GM12865 (cell line): ENCODE measurements around the gene SLC9A4.

ENCODE experiments used
- DNase-seq: peaks from one replicate; pipeline ENCODE4 v3.0.0; 2010; ENCODE audit warnings: low read depth
- H3K4me3 ChIP-seq: 2 replicates; pipeline ENCODE4 v1.5.1; 2011; ENCODE audit warnings: mild to moderate bottlenecking, low read depth, low read length, control low read depth
- TF ChIP-seq, protein P1 (sequence below): IDR thresholded peaks from 2 replicates; pipeline ENCODE4 v1.5.1; 2011; ENCODE audit warnings: low read length, control low read depth, low read depth, inconsistent platforms; ENCODE audit not compliant: insufficient read depth; ENCODE audit errors: missing control alignments

Gene SLC9A4

DNA sequence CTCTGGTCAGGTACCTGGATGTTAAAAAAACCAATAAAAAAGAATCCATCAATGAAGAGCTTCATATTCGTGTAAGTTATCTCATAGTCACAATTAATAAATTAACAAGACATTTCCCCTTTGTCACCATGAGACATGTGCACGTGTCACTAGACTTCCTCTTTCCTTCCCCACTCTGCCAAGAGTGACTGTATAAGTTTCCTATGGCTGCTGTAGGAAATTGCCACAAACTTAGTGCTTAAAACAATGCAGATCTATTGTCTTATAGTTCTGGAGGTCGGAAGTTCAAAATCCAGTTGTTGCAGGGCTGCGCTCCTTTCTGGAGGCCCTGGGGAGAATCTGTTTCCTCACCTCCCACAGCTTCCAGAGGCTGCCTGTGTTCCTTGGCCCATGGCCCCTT, 35.8 kb downstream of the SLC9A4 start:
- TF ChIP-seq, protein P1, sequence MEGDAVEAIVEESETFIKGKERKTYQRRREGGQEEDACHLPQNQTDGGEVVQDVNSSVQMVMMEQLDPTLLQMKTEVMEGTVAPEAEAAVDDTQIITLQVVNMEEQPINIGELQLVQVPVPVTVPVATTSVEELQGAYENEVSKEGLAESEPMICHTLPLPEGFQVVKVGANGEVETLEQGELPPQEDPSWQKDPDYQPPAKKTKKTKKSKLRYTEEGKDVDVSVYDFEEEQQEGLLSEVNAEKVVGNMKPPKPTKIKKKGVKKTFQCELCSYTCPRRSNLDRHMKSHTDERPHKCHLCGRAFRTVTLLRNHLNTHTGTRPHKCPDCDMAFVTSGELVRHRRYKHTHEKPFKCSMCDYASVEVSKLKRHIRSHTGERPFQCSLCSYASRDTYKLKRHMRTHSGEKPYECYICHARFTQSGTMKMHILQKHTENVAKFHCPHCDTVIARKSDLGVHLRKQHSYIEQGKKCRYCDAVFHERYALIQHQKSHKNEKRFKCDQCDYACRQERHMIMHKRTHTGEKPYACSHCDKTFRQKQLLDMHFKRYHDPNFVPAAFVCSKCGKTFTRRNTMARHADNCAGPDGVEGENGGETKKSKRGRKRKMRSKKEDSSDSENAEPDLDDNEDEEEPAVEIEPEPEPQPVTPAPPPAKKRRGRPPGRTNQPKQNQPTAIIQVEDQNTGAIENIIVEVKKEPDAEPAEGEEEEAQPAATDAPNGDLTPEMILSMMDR, result no peak

DNA sequence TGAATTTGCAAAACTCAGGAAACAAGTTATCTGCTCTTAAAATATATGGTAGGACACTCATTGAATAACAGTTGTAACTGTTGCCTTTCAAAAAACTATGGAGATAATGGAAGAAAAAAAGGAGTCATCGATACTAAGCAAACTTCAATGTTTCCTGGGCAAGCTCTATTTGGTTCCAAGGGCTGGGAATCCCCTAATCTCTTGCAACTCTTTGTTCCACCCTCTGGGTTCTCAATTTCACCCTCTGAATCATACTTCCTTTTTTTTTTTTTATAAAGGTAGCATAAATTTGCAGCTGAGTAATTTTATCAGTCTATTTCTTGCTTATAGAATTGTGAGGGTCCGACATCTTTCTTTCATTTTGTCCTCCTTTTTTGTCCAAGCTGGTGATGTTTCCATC, 36.7 kb downstream of the SLC9A4 start:
- no peak overlapping the region for H3K4me3 ChIP-seq
- TF ChIP-seq, protein P1, result no peak
- DNase-seq, result peak; percentile 24

More for the DNA sequence above, 35.8 kb downstream of the SLC9A4 start:
- no peak overlapping the region for H3K4me3 ChIP-seq
- no peak for DNase-seq

DNA sequence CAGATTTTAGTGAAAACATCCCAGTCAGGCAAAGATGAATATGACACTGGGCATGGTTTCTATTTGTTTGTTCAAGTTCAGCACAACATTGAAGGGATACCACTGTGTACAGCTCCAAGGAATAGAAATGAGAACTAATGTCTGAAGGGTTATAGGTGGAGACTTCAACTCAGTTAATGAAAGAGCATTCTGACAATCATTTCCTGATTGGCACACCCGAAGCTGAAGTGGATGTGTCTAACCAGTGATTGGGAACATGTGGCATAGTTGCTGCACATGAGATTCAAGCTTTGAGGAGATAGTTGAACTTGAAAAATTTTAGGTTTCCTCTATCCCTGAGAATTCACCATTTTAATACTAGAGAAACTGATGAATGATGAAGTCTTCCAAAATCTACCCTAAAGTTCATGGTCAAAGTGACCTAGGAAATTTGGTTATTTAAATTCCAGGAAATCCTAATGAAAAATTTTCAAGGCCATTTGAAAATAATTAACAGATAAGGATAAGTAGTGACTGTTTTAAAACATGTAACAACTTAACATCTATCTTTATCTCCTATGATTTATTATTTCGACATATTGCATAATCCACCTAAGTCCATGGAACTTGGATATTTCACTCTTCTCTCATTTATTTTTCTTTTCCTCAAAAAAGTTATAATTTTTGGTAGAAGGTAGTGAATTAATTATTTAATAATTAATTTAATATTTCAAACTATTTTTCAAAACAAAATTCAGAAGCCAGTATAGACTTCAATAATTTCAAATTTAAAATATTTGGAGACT, 38.0 kb downstream of the SLC9A4 start:
- H3K4me3 ChIP-seq, result no peak overlapping the region
- DNase-seq, result no peak
- TF ChIP-seq, protein P1, result no peak

DNA sequence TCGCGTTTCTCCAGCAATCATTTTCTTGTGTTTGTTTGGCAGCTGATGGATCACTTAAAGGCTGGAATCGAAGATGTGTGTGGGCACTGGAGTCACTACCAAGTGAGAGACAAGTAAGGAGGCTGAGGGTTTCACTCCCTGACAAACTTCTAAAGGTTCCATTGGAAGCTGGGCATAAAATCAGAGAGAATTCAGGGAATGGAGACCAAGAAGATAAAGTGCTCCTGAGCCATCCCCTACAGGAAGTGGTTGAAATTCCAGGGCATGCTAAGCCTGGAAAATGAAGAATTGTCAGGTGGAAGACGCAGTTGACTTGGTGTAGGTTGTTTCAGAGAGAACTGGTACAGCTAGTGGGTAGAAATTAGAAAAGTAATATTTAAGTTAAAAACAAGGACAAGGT, 39.1 kb downstream of the SLC9A4 start:
- TF ChIP-seq, protein P1, result no peak
- no peak overlapping the region for H3K4me3 ChIP-seq
- DNase-seq, result no peak

DNA sequence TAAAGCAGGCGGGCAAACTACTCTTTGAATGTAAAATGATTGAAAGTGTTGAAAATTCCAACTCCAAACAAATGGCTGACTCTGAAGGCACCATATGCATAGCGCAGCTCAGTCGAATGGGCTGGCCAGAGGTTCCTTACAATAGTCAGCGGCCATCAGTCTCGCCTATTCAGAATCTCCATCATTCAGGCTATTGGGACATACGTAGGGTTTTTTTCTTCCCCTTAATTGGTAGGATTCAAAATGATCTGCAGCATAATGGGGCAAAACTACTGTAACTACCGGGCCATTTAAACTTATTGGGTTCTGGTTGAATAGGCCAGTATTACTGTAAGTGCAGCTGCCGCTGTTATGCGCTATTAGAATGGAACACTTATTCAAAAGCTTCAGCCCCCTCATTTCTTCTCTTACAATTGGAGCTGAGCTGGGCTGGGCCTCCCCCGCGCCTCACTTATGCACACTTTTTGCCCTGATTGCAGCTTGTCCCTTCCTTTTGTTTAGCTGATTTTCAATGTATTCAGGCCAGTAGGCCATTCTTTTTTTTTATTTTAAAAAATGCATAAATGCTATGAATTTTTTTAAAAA, 40.4 kb downstream of the SLC9A4 start:
- TF ChIP-seq, protein P1, result no peak
- DNase-seq, result no peak
- H3K4me3 ChIP-seq, result no peak overlapping the region

DNA sequence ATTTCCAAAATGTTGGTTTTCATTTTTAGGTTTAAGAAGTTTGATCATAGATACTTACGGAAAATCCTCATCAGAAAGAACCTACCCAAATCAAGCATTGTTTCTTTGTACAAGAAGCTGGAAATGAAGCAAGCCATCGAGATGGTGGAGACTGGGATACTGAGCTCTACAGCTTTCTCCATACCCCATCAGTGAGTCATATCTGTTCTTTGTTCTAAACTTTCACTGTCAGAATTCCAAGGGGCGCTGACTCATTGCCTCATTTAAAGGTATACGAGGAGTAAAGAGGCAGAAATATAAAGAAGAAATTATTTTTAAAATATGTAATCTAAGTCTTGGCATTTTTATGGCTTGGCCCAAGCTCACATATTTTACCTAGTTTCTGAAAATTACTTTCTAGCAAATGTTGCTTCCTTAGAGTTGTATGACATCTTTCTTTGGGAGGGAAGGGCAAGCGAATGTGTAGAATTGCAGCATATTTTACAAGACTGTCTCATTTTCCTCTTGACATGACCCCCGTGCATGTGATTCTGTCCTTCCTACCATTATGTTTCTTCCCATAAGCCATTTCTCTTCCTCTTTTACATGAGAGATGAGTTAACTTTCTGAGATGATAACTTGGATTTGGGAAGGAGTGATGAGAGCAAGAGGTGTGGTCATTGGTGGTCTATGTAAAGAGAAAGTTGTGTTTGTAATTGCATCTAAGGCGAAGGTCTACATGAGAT, 41.2 kb downstream of the SLC9A4 start:
- TF ChIP-seq, protein P1, result no peak
- no peak overlapping the region for H3K4me3 ChIP-seq
- no peak for DNase-seq
